Mesendoderm (in vitro differentiated cells): ENCODE measurements around the gene BTBD6.
"Not testable (repeated sequence)": the region's sequence is repeated elsewhere in the genome, so short reads cannot be mapped to it uniquely, and the experiment has no call there.

Experiments
- DNase-seq: peaks from one replicate; pipeline ENCODE4 v3.0.0; 2013
- H2AK5ac ChIP-seq: 2 replicates; pipeline ENCODE4 v1.6.1; 2013; ENCODE audit warnings: low read length, inconsistent platforms
- H2BK120ac ChIP-seq: 2 replicates; pipeline ENCODE4 v1.6.1; 2013; ENCODE audit warnings: low read depth, mild to moderate bottlenecking, low read length, moderate library complexity, mixed read lengths
- H2BK15ac ChIP-seq: replicated peaks from 2 replicates; pipeline ENCODE4 v1.6.1; 2013; ENCODE audit warnings: low read depth, mild to moderate bottlenecking, moderate library complexity
- H2BK5ac ChIP-seq: 2 replicates; pipeline ENCODE4 v1.6.1; 2013; ENCODE audit warnings: low read length, inconsistent platforms
- H3K18ac ChIP-seq: 2 replicates; pipeline ENCODE4 v1.6.1; 2013; ENCODE audit warnings: mild to moderate bottlenecking, low read length, mixed read lengths
- H3K23ac ChIP-seq: one replicate; pipeline ENCODE4 v1.6.1; 2013; ENCODE audit warnings: low read length
- H3K27ac ChIP-seq: 2 replicates; pipeline ENCODE4 v1.5.1; 2013; ENCODE audit warnings: low read depth, mild to moderate bottlenecking, inconsistent platforms, low read length, moderate library complexity
- H3K27me3 ChIP-seq: 2 replicates; pipeline ENCODE4 v1.6.1; 2013; ENCODE audit warnings: low read length, control low read depth, mild to moderate bottlenecking, inconsistent platforms; ENCODE audit not compliant: insufficient read depth, poor library complexity
- H3K36me3 ChIP-seq: 2 replicates; pipeline ENCODE4 v1.6.1; 2013; ENCODE audit warnings: low read length, inconsistent platforms; ENCODE audit not compliant: control insufficient read depth, insufficient read depth
- H3K4ac ChIP-seq: one replicate; pipeline ENCODE4 v1.6.1; 2013; ENCODE audit warnings: low read depth, mild to moderate bottlenecking, low read length, moderate library complexity
- H3K4me1 ChIP-seq: 2 replicates; pipeline ENCODE4 v1.6.1; 2013; ENCODE audit warnings: low read depth, low read length, inconsistent platforms; ENCODE audit not compliant: control insufficient read depth
- H3K4me2 ChIP-seq: 2 replicates; pipeline ENCODE4 v1.6.1; 2013; ENCODE audit warnings: low read length
- H3K4me3 ChIP-seq: 2 replicates; pipeline ENCODE4 v1.5.1; 2013; ENCODE audit warnings: mild to moderate bottlenecking, low read length
- H3K56ac ChIP-seq: one replicate; pipeline ENCODE4 v1.6.1; 2013; ENCODE audit warnings: low read length
- H3K79me1 ChIP-seq: 2 replicates; pipeline ENCODE4 v1.6.1; 2013; ENCODE audit warnings: low read length, inconsistent platforms
- H3K79me2 ChIP-seq: 2 replicates; pipeline ENCODE4 v1.6.1; 2013; ENCODE audit warnings: mild to moderate bottlenecking, low read length; ENCODE audit not compliant: control insufficient read depth, insufficient read depth
- H3K9ac ChIP-seq: 2 replicates; pipeline ENCODE4 v1.6.1; 2013; ENCODE audit warnings: low read length, inconsistent platforms
- H4K5ac ChIP-seq: one replicate; pipeline ENCODE4 v1.6.1; 2013; ENCODE audit warnings: low read length
- H4K8ac ChIP-seq: one replicate; pipeline ENCODE4 v1.6.1; 2013; ENCODE audit warnings: low read depth, mild to moderate bottlenecking, control low read depth, low read length, moderate library complexity
- WGBS: extraction: QIAGEN DNeasy Blood & Tissue Kit; methylation state at CpG from one replicate; pipeline ENCODE4 v1.1.7; 2013; ENCODE audit warnings: low lambda C conversion rate, missing lambda C conversion rate; ENCODE audit not compliant: insufficient coverage; ENCODE audit errors: extremely low coverage; 5-methylcytosine and 5-hydroxymethylcytosine counted together

The BTBD6 gene

DNA sequence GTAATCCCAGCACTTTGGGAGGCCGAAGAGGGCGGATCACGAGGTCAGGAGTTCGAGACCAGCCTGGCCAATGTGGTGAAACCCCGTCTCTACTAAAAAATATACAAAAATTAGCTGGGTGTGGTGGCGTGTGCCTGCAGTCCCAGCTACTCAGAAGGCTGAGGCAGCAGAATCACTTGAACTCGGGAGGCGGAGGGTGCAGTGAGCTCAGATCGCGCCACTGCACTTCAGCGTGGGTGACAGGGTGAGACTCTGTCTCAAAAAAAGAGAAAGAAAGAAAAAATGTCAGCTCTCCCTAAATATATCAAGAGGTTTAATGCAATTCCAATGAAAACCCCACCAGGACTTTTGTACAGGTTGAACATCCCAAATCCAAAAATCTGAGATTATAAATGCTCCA is 49.0 kb downstream of the BTBD6 start:
- H4K8ac ChIP-seq, H3K79me2 ChIP-seq, H3K4ac ChIP-seq, H3K23ac ChIP-seq, H2BK5ac ChIP-seq, H2AK5ac ChIP-seq, H3K36me3 ChIP-seq, H3K9ac ChIP-seq, H3K4me1 ChIP-seq, H2BK15ac ChIP-seq, H3K4me3 ChIP-seq, H2BK120ac ChIP-seq, H3K56ac ChIP-seq, H3K4me2 ChIP-seq, H3K18ac ChIP-seq, H3K27me3 ChIP-seq, H4K5ac ChIP-seq, DNase-seq, H3K27ac ChIP-seq: not testable (repeated sequence)
- peaks cover 14% of the 10 kb centered on the region for H3K79me1 ChIP-seq
- WGBS = no CpG with 5 or more reads among the region's 11 CpGs

DNA sequence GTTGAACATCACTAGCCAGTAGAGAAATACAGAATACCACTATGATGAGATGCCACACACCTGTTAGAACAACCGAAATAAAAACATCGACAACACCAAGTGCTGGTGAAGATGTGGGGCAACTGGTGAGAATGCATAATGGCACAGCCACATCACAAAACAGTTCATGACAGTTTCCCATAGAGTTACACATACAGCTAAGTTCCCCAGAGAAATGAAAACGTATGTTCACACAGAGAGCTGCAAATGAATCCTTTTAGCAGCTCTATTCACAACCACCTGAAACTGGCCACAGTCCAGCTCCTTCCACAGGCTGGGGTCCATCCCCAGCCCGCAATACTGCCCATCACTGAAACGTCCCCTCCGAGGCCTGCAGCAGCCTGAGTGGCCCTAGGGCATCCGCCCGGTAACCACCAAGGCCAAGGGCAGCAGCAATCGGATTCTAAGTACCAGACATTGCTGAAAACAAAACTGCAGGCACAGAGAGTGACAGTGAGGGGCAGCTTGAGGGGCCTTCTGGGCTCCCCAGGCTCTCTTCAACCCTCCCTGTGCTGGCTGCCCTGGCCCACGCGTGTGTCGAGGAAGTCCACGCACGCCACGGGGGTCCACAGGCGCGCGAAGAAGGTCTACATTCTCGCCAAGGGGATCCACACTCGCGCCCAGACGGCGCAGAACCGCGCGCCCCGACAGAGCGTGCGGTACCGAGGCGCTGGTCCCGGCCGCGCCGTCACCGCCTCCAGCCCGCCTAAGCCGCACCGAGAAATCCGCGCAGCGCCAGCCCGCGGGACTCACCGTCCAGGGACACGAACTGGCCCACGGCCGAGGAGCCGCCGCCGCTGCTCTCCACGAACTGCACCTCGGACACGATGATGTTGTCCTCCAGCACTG is 51.6 kb downstream of the BTBD6 start:
- H2BK120ac ChIP-seq = no peak overlapping the region
- H3K79me1 ChIP-seq = peaks cover 5% of the 10 kb centered on the region
- H3K4me3 ChIP-seq = peak overlapping the region; percentile 45
- H3K4me1 ChIP-seq = no peaks in the 10 kb centered on the region
- no peak overlapping the region for H4K8ac ChIP-seq
- peak overlapping the region; percentile 95 for H3K27ac ChIP-seq
- H3K4ac ChIP-seq = no peak overlapping the region
- H3K36me3 ChIP-seq = no peaks in the 10 kb centered on the region
- no peak overlapping the region for H2BK15ac ChIP-seq
- H3K56ac ChIP-seq = peak overlapping the region; percentile 95
- no peak overlapping the region for H3K18ac ChIP-seq
- no peaks in the 10 kb centered on the region for H3K79me2 ChIP-seq
- H4K5ac ChIP-seq = no peak overlapping the region
- no peak overlapping the region for H2AK5ac ChIP-seq
- no peak for DNase-seq
- H2BK5ac ChIP-seq = no peak overlapping the region
- no CpG with 5 or more reads among the region's 54 CpGs for WGBS
- peak overlapping the region; percentile 79 for H3K4me2 ChIP-seq
- H3K23ac ChIP-seq = peak overlapping the region; percentile 50
- peak overlapping the region; percentile 77 for H3K9ac ChIP-seq
- no peaks in the 10 kb centered on the region for H3K27me3 ChIP-seq
